K562 (cell line): ENCODE data around the gene NPHP3. TPM values are rescaled to one million over a fixed set of nuclear protein-coding genes. Genes with fewer than 3 reads are reported as not detected.

Source experiments
- ATAC-seq: fragments of 200-7000 bp; cut with Tn5 transposase; 3 replicates; pipeline ENCODE4 v1.9.1; 2020; ENCODE audit warnings: moderate library complexity
- BruUV-seq: library from RNA; stranded (reverse); fragments of 400-500 nt; replicated peaks from 2 replicates; lab custom pipeline; 2021; lab: Mats Ljungman, UMichigan
- CTCF ChIA-PET: fragments of 300-600 bp; formaldehyde crosslinking; extraction: SDS; loops from one replicate; lab custom pipeline; 2021; ENCODE audit warnings: low intra/inter-chr PET ratio; lab: Yijun Ruan, JAX
- POLR2A ChIA-PET: fragments of 300-600, 350-650 bp; sonication (Branson Sonifier 250); formaldehyde crosslinking; extraction: SDS; loops from one replicate; lab custom pipeline; 2021; ENCODE audit warnings: antibody characterized with exemption, inconsistent platforms; lab: Yijun Ruan, JAX
- DNase-seq, 4 experiments: peaks; one replicate each; pipeline versions ENCODE4 v3.0.0 to v3.0.0-alpha.2; 2011 to 2018; ENCODE audit warnings: low spot score in 3 of 4, mixed read lengths in 3 of 4; ENCODE audit errors: extremely low read depth in 1 of 4
- FAIRE-seq: peaks from 2 replicates; lab custom pipeline; 2011; peaks lifted over from hg19 to GRCh38; lab: Jason Lieb, UNC
- H2AFZ ChIP-seq: 2 replicates; pipeline ENCODE4 v1.6.0; 2011; ENCODE audit warnings: low read depth, low read length, control low read depth, inconsistent platforms
- H3K27ac ChIP-seq: fragments of 200-600 bp; 3 replicates; pipeline ENCODE4 v1.8.0; 2011; ENCODE audit warnings: low read depth, mild to moderate bottlenecking, control low read depth, inconsistent platforms, low read length, moderate library complexity, mixed read lengths; ENCODE audit errors: extremely low read depth
- H3K27me3 ChIP-seq, 2 experiments: fragments of 300-600 bp in 1 of 2; 2 replicates in 1 of 2; 3 replicates in 1 of 2; pipeline versions ENCODE4 v1.6.0 to v1.8.0; 2011; ENCODE audit warnings: inconsistent platforms in 2 of 2, low read length in 2 of 2, mild to moderate bottlenecking in 1 of 2, mixed read lengths in 1 of 2, moderate library complexity in 1 of 2; ENCODE audit not compliant: control insufficient read depth in 2 of 2, insufficient read depth in 2 of 2
- H3K36me3 ChIP-seq: fragments of 300-600 bp; 3 replicates; pipeline ENCODE4 v1.8.0; 2011; ENCODE audit warnings: mild to moderate bottlenecking, low read length, inconsistent platforms; ENCODE audit not compliant: control insufficient read depth, insufficient read depth
- H3K4me1 ChIP-seq, 2 experiments: fragments of 200-600 bp in 1 of 2; replicated peaks in 1 of 2; 2 replicates in 1 of 2; 3 replicates in 1 of 2; pipeline versions ENCODE4 v1.5.1 to v1.8.0; 2011; ENCODE audit warnings: inconsistent platforms in 2 of 2, low read length in 2 of 2, mild to moderate bottlenecking in 1 of 2, mixed read lengths in 1 of 2, moderate library complexity in 1 of 2; ENCODE audit not compliant: control insufficient read depth in 2 of 2, insufficient read depth in 2 of 2
- H3K4me2 ChIP-seq: 2 replicates; pipeline ENCODE4 v1.6.1; 2011; ENCODE audit warnings: low read length, control low read depth, inconsistent platforms, mixed read lengths; ENCODE audit not compliant: insufficient read depth
- H3K4me3 ChIP-seq: fragments of 200-600 bp; sonication (generic), shearing (Covaris generic); 2 replicates; pipeline ENCODE4 v1.5.1; 2016; ENCODE audit warnings: control low read depth, inconsistent platforms
- H3K79me2 ChIP-seq: fragments of 200-600 bp; 3 replicates; pipeline ENCODE4 v1.8.0; 2011; ENCODE audit warnings: low read length, inconsistent platforms; ENCODE audit not compliant: control insufficient read depth, insufficient read depth
- H3K9ac ChIP-seq, 2 experiments: 2 replicates each; pipeline versions ENCODE4 v1.6.0 to v1.6.1; 2011; ENCODE audit warnings: low read depth in 2 of 2, low read length in 2 of 2, control low read depth in 1 of 2, inconsistent platforms in 1 of 2, mild to moderate bottlenecking in 1 of 2, mixed read lengths in 1 of 2; ENCODE audit not compliant: insufficient read depth in 1 of 2
- H3K9me1 ChIP-seq: one replicate; pipeline ENCODE4 v1.6.0; 2011; ENCODE audit warnings: inconsistent platforms, mild to moderate bottlenecking, low read length, moderate library complexity; ENCODE audit not compliant: control insufficient read depth, insufficient read depth
- H3K9me3 ChIP-seq: replicated peaks from 2 replicates; pipeline ENCODE4 v1.5.1; 2011; ENCODE audit warnings: low read depth, low read length, inconsistent platforms; ENCODE audit not compliant: control insufficient read depth, insufficient read depth
- H4K20me1 ChIP-seq: replicated peaks from 2 replicates; pipeline ENCODE4 v1.6.1; 2011; ENCODE audit warnings: low read length, inconsistent platforms, mixed read lengths; ENCODE audit not compliant: control insufficient read depth, insufficient read depth
- ADNP ChIP-seq: fragments of 200-800 bp; sonication (Bioruptor generic); IDR thresholded peaks from 2 replicates; pipeline ENCODE4 v1.6.1; 2016; ENCODE audit warnings: missing genetic modification characterization, missing compliant biosample characterization
- HDAC2 ChIP-seq: fragments of 450-650 bp; IDR thresholded peaks from 2 replicates; pipeline ENCODE4 v1.6.1; 2016; ENCODE audit warnings: mild to moderate bottlenecking
- LARP7 ChIP-seq: fragments of 450-650 bp; IDR thresholded peaks from 2 replicates; pipeline ENCODE4 v1.6.1; 2016
- MIER1 ChIP-seq: fragments of 450-650 bp; IDR thresholded peaks from 2 replicates; pipeline ENCODE4 v1.6.1; 2016; ENCODE audit warnings: antibody characterized with exemption, mild to moderate bottlenecking, low read depth
- PCBP1 ChIP-seq: fragments of 200-400 bp; formaldehyde crosslinking; IDR thresholded peaks from 2 replicates; pipeline ENCODE4 v1.6.1; 2018; ENCODE audit warnings: mild to moderate bottlenecking, low read depth, low read length; ENCODE audit not compliant: poor library complexity, severe bottlenecking
- SMARCA4 ChIP-seq: fragments of 450-650 bp; IDR thresholded peaks from 2 replicates; pipeline ENCODE4 v1.6.1; 2016
- SNIP1 ChIP-seq: fragments of 450-650 bp; IDR thresholded peaks from 2 replicates; pipeline ENCODE4 v1.7.1; 2017; ENCODE audit warnings: low read depth, mild to moderate bottlenecking
- SPI1 ChIP-seq: IDR thresholded peaks from 2 replicates; pipeline ENCODE4 v1.6.1; 2011; ENCODE audit warnings: low read depth, low read length, control low read depth, borderline replicate concordance
- SRSF9 ChIP-seq: fragments of 200-400 bp; formaldehyde crosslinking; IDR thresholded peaks from 2 replicates; pipeline ENCODE4 v1.6.1; 2017; ENCODE audit warnings: low read depth, low read length, borderline replicate concordance
- XRCC5 ChIP-seq: fragments of 200-400 bp; formaldehyde crosslinking; IDR thresholded peaks from 2 replicates; pipeline ENCODE4 v1.6.1; 2017; ENCODE audit warnings: low read depth, mild to moderate bottlenecking, low read length
- ZNF184 ChIP-seq: sonication (generic); formaldehyde crosslinking; IDR thresholded peaks from 2 replicates; pipeline ENCODE4 v1.5.0; 2020; ENCODE audit warnings: missing genetic modification reagents
- ZNF274 ChIP-seq: IDR thresholded peaks from 2 replicates; pipeline ENCODE4 v1.6.1; 2011; ENCODE audit warnings: low read depth, mild to moderate bottlenecking, low read length, moderate library complexity, borderline replicate concordance
- WGBS: fragments of 100-300 bp; shearing (Covaris generic); methylation state at CpG from one replicate; pipeline ENCODE4 v1.1.6; 2016; ENCODE audit warnings: low coverage, mixed read lengths; ENCODE audit not compliant: insufficient coverage; ENCODE audit errors: missing lambda C conversion rate; 5-methylcytosine and 5-hydroxymethylcytosine counted together
- in situ Hi-C: fragments of 300-500 bp; cut with MboI; formaldehyde crosslinking; loops from 4 replicates; pipeline ENCODE4 v1.15.0; 2018; ENCODE audit warnings: inconsistent platforms, mixed read lengths
- intact Hi-C: fragments of 100-400 bp; cut with micrococcal nuclease; formaldehyde crosslinking; loops from 2 replicates; pipeline ENCODE4 v1.14.2; 2022
- polyA plus RNA-seq, 8 experiments: library from polyadenylated mRNA; depleted of rRNA in 4 of 8; stranded (reverse) in 5 of 8; unstranded in 3 of 8; fragments of >200 nt; fragmentation: Nextera tagmentation in 2 of 8; fragmentation: Illumina TruSeq in 1 of 8; extraction: Ambion mirVana in 2 of 8; extraction: Trizol in 1 of 8; gene quantifications; 2 replicates each; pipeline versions ENCODE4 v1.2.1 to v1.2.3, GENCODE V29; 2011 to 2014; ENCODE audit warnings: inconsistent platforms in 1 of 8, missing spikeins in 1 of 8
- total RNA-seq, 7 experiments: library from RNA; depleted of rRNA in 6 of 7; stranded (reverse); fragments of >200 nt in 6 of 7; fragmentation: Illumina TruSeq in 2 of 7; extraction: Trizol in 2 of 7; gene quantifications; 2 replicates each; pipeline versions ENCODE4 v1.2.1 to v1.2.3, GENCODE V29; 2011 to 2021; ENCODE audit warnings: low replicate concordance in 1 of 7
- TF ChIP-seq, protein P1 (sequence below): fragments of 450-650 bp; IDR thresholded peaks from 2 replicates; pipeline ENCODE4 v1.6.1; 2016; ENCODE audit warnings: borderline replicate concordance
- TF ChIP-seq, protein P2 (sequence below): fragments of 250-450 bp; sonication (Bioruptor Pico); IDR thresholded peaks from 2 replicates; pipeline ENCODE4 v1.5.1; 2021; ENCODE audit warnings: mild to moderate bottlenecking

NPHP3 gene
- total and polyA plus RNA-seq, 9 of the 15 experiments (the other 6 are each of a cell fraction or from before 2014, with no cell fraction given), result 0.62 to 13.2 (median 5.8) TPM

DNA sequence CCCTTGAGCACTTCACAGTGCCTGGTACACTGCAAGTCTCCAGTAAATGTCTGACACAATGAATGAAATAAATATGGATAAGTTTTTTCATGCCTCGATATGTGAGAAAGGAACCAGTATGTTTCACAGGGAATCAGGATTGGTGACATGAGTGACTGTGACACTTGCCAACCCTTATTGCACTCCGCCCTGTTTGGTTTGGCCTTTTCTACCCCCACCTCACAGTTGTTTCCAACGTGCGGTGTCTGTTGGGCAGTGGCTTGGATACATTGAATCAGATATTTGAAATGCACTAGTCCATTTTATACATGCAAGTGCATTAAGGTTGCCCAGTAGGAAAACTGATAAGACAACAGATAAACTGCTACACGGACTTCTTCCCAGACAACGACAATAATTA, 2.0 kb downstream of the NPHP3 start:
- POLR2A ChIA-PET, result interaction anchor here (1.2 kb wide), 1 partner anchor 9 kb away, joined by 4 read pairs; no protein-coding TSS in a partner anchor
- TF ChIP-seq MIER1 (no peak), SMARCA4 (peak; percentile 9; the same call in 1 of the 2 replicates)
- Histone ChIP-seq H3K4me1 (peaks cover 9 to 16% of the 10 kb centered on the region in 2 experiments; a peak in 4 of 5 replicates), H3K9me3 (no peaks in the 10 kb centered on the region), H3K4me2 (peak overlapping the region; percentile 68), H4K20me1 (no peaks in the 10 kb centered on the region), H3K36me3 (peaks cover 4% of the 10 kb centered on the region; the same call in 2 of the 3 replicates), H3K27me3 (no peaks in the 10 kb centered on the region), H3K9ac (peak overlapping the region; percentile 26 to 45; a peak in 1 of 4 replicates), H2AFZ (0 out of 2 replicates have a peak overlapping the region, but pooled peaks have one; percentile 26), H3K79me2 (peaks cover 19% of the 10 kb centered on the region), H3K4me3 (peak overlapping the region; percentile 70; the same call in 1 of the 2 replicates), H3K9me1 (no peaks in the 10 kb centered on the region), H3K27ac (no peak overlapping the region)
- 19% methylated on average over 6 of the region's 6 CpGs for WGBS
- in situ Hi-C loops (loop anchor here (10.0 kb wide), 1 partner anchor 705 kb away; no protein-coding TSS in a partner anchor), intact Hi-C loops (loop anchor here (10.0 kb wide), 2 partner anchors 855 to 1205 kb away; partner anchors contain the start of gene CDV3)
- BruUV-seq, result no TSS peak
- peak; percentile 65 for FAIRE-seq
- peak in 1 of 4 experiments; percentile 27 for DNase-seq
- no peak for ATAC-seq
- CTCF ChIA-PET, result no interaction called here

DNA sequence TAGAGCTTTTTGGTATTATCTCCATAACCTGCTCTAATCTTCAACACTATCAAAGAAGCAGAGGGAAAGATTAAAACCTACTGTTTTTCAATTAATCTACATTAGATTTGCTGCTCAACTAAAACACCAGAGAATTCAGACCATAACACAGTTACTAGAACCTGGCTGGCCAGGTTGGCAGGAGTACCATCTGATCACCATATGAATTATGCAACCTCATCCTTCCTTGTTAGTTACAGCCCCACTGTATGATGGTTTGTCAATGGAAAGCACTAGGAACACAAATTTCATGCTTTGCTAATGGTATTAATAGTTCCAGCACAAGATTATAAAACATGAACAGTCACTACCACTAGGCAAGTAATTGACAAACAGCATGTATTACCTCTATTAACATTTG, 5.8 kb downstream of the NPHP3 start:
- H3K36me3 ChIP-seq, result peaks cover 6% of the 10 kb centered on the region; the same call in 2 of the 3 replicates
- TF ChIP-seq ZNF274 (no peak), SRSF9 (no peak), LARP7 (no peak), XRCC5 (no peak), HDAC2 (no peak), SPI1 (no peak), ZNF184 (CRISPR knock-in tag) (no peak), ADNP (tag) (no peak), PCBP1 (no peak), SNIP1 (no peak)
- TF ChIP-seq, protein P1, sequence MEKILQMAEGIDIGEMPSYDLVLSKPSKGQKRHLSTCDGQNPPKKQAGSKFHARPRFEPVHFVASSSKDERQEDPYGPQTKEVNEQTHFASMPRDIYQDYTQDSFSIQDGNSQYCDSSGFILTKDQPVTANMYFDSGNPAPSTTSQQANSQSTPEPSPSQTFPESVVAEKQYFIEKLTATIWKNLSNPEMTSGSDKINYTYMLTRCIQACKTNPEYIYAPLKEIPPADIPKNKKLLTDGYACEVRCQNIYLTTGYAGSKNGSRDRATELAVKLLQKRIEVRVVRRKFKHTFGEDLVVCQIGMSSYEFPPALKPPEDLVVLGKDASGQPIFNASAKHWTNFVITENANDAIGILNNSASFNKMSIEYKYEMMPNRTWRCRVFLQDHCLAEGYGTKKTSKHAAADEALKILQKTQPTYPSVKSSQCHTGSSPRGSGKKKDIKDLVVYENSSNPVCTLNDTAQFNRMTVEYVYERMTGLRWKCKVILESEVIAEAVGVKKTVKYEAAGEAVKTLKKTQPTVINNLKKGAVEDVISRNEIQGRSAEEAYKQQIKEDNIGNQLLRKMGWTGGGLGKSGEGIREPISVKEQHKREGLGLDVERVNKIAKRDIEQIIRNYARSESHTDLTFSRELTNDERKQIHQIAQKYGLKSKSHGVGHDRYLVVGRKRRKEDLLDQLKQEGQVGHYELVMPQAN, result no peak
- TF ChIP-seq, protein P2, sequence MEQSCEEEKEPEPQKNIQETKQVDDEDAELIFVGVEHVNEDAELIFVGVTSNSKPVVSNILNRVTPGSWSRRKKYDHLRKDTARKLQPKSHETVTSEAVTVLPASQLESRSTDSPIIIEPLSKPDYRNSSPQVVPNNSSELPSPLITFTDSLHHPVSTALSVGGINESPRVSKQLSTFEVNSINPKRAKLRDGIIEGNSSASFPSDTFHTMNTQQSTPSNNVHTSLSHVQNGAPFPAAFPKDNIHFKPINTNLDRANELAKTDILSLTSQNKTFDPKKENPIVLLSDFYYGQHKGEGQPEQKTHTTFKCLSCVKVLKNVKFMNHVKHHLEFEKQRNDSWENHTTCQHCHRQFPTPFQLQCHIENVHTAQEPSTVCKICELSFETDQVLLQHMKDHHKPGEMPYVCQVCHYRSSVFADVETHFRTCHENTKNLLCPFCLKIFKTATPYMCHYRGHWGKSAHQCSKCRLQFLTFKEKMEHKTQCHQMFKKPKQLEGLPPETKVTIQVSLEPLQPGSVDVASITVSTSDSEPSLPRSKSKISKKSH (CRISPR knock-in tag), result no peak
- DNase-seq (no peak), FAIRE-seq (no peak), ATAC-seq (no peak)
- in situ Hi-C loops (no loop called here), intact Hi-C loops (no loop called here)
- no peak overlapping the region for H2AFZ ChIP-seq
- POLR2A ChIA-PET, result interaction anchor here (0.6 kb wide), 1 partner anchor 1026 kb away, joined by 4 read pairs; no protein-coding TSS in a partner anchor
- H3K27ac ChIP-seq, result no peak overlapping the region
- no peak overlapping the region for H3K9ac ChIP-seq
- peaks cover 12% of the 10 kb centered on the region; the same call in 2 of the 3 replicates for H3K79me2 ChIP-seq
- BruUV-seq, result no TSS peak
- H3K4me2 ChIP-seq, result no peak overlapping the region
- no peaks in the 10 kb centered on the region for H3K27me3 ChIP-seq
- CTCF ChIA-PET, result no interaction called here
- H3K4me3 ChIP-seq, result no peak overlapping the region
- no peaks in the 10 kb centered on the region for H4K20me1 ChIP-seq
- H3K4me1 ChIP-seq, result peaks cover 0 to 16% of the 10 kb centered on the region in 2 experiments; a peak in 3 of 5 replicates
- H3K9me3 ChIP-seq, result no peaks in the 10 kb centered on the region
- no peaks in the 10 kb centered on the region for H3K9me1 ChIP-seq
